Stimulated activated CD8-positive, alpha-beta memory T cell treated with anti-CD3 and anti-CD28 coated beads, Interleukin-12 subunit alpha, Interleukin-12 subunit beta, amount 100 ng/mL, for 24 hours (primary cell): ENCODE measurements around the gene CA5A.

Source experiments
- DNase-seq: peaks from one replicate; pipeline ENCODE4 v3.0.0-alpha.2; 2020; ENCODE audit errors: extremely low read depth

Gene CA5A

DNA sequence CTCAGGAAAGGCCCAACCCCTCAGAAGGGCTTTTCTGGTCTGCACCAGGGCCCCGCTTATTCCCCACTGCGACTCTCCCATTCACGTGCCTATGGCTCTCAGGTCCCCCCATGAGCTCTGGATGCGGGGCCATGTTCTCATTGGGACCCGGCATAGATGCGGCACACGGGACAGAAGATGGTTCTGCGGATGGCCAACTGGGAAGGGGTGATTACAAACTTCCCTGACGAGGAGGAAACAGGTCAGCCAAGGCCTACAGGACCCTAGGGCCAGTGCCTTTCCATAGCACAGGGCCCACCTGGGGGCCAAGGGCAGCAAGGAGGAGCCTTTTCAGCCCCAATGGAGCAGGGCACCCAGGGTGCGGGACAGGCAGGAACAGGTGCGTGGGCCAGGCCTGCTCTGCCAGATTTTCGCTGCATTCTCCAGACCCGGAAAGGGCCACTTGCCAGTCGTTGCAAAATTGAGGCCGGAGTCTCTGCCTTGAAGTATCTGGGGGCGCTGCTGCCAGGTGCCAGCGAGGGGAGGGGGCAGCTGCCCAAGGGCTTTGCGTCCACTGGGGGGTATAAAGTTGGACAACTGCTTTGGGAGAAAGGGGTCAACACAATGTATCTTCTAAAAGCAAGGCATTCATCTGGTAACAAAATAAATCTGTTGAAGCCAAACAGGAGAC is 87.5 kb downstream of the CA5A start:
- no peak for DNase-seq

DNA sequence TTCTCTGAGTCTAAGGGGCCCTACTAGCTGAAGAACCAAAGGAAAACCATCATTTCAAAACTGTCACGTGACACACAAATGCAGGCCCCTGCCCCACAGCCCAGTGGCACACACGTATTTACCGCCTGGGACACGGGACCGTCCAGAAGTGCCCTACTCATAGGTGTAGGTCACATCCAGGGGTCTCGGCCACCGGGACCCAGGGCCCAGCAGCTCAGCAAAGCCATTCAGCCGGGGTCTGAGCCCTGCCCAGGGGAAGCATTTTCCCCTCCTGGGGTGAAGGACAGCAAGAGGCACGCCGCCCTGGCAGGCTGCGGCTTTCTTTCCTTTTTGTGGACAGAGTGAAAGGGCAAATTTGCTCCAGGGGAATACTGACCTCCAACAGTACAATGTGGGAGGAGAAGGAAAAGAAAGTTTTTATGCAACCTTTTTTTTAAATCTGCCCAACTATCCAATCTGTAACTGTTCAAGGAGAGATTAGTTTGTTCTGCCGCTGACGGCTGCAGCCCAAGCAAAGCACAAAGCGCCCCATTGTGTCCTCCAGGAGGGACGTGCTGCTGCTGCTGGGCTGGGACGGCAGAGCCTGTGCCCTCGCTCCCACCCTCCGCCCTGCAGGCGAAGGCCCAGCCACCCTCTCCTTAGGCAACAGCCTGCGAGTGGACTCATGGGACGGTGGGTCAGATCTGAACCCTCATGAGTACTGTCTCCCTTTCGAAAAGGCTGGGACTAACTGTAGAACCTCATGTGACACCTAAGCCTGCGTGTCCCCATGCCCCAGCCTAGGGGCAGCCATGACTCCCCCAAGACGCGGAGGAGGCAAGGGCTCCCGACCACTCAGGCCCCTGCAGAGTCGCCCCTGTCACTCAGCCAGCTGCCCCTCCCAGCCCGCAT is 88.3 kb downstream of the CA5A start:
- no peak for DNase-seq

DNA sequence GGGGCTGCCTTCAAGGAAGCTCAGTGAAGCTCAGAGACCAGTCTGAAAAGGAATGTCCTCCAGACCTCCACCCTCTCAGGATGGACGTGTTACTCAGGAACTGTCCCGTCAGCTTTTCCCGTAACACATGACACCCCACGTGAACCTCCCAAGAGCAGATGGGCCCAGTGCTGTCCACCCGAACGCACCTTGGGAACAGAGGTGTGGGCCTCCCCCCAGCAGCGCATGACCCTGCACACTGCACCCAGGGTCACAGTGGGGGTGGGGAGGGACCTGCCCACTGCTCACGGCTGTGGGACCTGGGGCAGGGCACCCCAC is 88.9 kb downstream of the CA5A start:
- DNase-seq, result no peak

DNA sequence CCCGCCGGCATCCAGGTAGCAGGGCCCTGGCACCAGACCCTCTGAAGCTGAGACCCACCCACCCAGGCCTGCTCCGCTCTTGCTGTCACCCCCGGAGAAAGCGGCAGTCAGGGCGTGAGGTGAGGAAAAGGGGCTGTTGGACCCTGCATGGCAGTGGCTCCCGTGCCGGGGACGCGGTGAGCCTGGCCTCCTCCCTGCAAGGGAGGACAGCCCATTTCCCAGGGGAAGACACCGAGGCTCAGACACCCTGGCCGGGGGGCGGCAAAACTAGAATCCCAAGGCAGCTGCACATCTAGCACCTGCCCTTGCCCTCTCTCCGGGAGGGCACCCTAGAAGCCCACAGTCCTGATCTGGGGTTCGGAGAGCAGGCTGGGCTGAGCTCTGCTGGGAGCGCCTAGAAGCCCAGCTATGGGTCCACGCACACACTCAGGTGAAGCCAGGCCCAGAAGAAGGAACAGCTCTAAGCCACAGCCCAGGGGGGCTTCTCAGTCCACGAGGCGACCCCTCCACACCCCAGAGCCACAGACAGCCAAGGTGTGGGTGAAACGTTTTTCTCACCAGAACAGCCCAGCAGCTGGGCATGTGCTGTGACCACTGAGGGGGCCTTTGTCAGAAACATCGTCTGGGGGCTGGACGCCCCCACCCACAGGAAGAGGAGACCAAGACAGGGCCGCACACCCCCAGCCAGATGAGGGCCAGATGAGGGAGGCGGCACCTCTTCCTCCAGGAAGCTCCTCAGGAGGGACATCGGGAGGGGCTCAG is 89.4 kb downstream of the CA5A start:
- no peak for DNase-seq

DNA sequence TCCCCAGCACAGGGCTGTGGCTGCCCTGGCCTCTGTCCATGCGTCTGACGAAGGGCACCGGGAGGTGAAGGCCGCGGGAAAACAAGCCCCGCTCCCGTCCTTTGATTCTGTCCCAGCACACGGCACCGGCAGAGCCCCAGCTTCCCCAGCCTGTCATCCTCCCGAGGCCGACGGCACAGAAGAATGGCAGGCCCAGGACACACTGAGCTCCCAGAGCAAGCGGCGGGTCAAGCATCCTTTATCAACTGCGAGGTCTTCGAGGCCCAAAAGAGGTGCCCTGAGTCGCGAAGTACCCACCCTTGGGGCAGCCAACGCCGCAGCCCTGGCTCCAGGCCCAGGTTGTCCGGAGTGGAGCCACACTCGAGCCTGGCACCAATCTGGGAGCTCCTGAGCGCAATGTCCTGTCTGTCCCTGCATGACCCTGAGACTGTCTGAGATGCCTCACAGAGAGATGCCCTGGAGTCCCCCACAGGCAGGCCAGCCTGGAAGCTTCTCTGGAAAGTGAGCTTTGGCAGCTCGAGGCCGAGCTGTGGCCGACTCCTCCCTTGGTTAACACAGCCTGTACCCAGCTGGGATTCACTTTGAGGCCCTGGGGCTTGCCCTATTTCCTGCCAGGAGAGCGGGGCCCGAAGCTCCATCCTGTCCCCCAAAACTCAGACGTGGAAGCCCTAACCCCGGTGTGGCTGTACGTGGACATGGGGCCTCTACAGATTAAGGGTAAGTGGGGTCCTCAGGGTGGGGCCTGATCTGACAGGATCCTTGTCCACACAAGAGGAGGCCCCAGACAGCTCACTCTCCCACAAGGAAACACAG is 90.3 kb downstream of the CA5A start:
- no peak for DNase-seq

DNA sequence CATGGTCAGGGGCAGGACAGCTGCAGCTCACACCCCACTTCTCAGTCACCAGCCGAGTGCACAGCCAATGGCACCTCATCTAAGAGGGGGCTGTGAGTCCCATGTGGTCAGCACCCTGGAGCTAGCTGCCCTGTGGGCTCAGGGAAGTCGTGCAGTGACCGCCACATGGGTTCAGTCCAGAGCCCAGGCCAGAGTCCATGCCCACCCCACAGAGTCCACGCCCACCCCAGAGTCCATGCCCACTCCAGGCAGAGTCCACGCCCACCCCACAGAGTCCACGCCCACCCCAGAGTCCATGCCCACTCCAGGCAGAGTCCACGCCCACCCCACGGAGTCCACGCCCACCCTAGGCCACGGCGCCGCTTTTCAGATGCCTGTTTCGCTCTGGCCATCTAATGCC is 91.1 kb downstream of the CA5A start:
- DNase-seq, result no peak

DNA sequence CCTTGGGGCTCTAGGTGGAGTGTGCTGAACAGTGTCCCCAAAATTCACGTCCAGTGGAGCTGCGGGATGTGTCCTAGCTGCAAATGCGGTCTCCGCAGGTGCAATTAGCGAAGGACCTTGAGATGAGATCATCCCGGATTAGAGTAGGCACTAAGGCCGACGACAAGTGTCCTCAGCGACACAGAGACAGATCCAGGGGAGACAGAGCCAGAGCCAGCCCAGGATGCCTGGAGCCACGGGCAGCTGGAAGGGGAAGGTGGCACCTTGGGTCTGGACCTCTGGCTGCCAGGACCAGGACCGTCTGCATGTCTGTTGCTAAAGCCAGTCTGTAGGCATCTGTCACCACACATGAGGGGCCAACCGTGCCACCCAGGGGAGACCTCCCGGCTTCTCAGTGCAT is 91.5 kb downstream of the CA5A start:
- no peak for DNase-seq

DNA sequence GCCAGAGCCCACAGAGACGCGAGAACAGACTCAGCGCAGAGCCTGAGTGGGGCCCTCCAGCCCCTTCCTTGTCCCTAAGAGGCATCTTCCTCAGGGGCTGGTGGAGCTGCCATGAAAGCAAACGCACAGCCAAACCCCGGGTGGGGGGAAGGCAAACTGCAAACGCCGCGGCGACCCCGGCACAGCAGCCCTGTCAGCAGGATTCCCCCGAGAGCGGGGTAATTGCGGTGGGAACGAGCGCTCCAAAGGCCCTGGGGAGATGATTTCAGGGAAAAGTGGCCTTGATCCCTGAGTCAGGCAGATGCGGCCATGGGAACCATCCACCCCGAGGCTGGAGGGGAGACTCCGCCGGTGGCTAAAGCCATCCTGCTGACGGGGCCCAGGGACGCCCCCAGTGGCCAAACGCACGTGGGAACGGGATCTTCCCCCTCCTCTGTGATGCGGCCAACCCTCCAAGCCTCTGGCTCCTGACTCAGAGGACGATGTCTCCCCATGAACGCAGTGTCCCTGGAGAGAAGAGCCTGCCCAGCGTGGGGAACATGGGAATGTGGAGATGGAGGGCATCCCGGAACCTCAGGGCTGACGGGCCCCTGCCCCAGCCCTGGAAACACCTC is 92.1 kb downstream of the CA5A start:
- no peak for DNase-seq

DNA sequence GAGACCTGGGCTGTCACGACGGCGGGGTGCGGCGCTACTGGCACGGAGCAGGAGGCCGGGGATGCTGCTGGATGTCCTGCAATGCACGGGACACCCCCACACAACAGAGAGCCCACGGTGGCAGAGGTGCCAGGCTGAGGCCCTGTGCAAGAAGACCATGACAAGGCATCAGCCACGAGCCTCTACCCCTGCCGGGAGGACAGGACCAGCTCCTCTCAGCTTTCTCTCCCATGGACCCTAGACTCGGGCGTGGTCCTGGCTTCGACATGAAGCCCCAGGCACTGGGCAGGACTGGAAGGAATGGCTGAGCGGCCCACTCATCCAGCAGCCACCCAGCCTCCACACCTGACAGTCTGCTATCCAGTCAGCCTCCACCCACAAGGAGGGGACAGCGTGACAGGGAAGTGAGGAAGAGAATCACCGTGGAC is 92.6 kb downstream of the CA5A start:
- no peak for DNase-seq

DNA sequence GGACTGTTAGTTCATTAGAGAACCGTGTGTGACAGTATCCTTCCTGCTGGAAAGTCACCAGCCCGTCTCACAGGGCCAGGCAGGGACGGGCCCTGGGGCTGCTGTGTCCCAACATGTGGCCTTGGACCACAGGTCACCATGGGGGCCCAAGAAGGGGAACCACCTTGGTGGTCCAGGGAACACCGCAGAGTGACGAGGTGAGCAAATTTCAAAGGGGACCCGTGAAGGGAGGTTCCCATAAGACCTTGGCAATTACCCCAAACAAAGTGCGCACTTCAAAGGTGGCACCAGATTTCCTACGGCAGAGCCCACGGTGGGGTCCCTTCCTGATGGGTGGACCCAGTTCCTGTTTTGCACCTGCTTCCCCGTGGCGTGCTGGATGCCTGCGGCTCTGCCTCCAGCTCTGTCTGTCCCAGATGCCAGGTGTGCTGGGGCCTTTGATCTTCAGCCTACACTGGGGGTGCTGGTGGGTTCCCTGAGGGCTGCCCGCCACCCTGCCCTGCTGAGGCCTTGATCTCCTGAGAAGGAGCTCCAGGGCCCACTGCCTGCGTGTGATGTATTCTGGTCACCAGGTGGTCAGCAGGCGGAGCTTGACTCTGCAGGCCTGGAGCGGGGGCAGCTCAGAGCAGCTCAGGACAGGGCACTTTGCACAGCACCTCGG is 94.0 kb downstream of the CA5A start:
- no peak for DNase-seq

DNA sequence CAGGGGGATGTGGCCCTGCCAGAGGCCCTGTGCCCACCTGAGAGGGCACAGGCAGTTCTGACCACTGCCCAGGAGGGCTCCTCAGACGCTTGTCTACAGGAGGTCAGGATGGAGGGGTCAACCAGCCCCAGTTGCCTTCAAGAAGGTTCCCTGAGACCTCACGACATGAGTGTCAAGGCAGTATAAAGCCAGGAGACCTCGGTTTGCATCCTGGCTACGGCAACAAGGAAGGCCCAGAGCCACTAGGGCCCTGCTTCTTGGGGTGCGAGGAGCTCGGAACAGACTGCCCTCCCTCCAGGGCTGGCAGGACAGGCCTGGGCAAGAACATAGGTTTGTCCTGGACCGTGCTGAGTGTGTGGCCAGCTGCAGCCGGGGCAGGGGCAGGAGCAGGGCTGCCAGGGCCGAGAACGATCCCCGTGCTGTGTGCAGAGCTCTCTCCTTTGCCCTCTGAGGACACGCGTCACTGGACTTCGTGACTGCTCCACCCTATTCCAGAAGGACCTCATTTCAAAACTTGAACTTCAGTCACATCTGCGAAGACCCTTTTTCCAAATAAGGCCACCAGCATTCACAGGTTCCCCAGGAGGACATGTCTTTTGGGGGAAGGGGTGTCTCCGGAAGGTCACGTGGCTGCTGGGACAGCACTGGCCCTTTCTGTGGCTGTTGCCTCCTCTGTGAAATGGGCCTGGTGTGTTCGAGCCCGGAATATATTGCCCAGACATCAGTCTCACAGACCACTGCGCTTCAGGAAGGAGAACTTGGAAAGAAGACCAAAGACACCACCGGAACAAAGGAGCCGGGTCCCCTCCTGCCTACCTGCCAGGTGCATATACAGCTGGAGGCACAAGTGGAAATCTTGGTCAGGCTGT is 94.8 kb downstream of the CA5A start:
- no peak for DNase-seq

DNA sequence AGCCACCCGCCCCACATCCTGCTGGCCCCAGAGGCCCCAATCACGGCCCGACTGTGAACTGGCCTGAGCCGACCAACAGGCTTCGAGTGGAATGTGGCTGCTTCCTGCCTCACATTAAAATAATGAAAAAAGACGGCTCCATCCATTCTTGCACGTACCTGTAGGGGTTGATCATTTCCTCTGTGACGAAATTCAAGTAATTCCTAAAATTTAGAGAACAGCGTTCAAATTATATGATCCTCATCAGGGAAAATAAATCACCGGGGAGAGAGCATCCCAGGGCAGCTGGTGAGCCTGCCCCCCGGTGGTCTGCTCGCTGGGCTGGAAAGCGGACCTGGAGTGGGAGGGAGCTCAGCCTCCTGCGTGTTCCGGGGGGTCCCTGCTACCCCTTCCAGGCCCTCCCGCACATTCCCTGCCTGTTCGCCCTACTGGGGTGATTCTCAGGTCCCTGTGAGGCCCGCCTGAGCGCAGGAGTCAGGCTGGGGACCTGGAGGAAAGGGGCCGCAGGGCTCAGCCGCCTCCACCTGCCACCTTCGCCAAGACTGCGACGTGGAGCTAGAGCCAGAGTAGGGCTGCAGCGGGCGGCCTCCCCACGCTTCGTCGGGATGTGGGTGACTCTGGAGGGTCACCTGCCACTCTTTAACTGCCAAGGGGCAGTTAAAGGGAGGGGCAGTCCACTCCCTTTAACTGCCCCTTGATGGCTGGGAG is 95.9 kb downstream of the CA5A start:
- DNase-seq, result no peak

DNA sequence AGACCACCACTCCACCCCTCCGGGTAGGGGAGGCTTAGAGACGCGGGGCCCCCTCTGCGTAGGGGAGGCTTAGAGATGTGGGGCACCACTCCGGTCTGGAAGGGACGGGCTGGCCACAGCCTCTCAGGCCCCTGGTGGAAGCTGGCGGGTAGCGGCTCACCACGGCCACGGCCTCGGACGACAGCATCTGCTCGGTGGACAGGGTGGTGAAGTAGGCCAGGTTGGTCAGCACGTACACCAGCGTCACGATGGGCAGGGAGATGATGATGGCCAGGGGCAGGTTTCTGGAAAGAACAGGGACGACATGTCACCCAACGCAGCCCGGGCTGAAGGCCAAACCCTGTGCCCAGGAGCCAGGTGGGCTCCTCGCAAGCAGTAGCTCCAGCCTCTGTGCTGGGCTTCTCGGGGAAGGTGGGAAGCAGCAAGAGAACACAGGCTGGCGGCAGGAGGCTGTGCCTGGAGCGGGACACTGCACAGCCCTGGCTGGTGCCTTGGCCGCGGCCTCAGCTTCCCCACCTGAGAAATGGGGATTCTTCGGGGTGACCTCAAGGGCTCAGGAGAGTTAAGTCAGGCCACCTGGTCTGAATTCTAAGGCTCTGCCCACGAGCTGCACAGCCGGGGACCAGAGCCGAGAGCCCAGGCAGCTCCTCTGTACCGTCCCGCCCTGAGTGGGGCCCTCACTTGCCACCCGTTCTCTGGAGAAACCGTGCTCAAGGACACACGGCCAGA is 96.6 kb downstream of the CA5A start:
- no peak for DNase-seq

DNA sequence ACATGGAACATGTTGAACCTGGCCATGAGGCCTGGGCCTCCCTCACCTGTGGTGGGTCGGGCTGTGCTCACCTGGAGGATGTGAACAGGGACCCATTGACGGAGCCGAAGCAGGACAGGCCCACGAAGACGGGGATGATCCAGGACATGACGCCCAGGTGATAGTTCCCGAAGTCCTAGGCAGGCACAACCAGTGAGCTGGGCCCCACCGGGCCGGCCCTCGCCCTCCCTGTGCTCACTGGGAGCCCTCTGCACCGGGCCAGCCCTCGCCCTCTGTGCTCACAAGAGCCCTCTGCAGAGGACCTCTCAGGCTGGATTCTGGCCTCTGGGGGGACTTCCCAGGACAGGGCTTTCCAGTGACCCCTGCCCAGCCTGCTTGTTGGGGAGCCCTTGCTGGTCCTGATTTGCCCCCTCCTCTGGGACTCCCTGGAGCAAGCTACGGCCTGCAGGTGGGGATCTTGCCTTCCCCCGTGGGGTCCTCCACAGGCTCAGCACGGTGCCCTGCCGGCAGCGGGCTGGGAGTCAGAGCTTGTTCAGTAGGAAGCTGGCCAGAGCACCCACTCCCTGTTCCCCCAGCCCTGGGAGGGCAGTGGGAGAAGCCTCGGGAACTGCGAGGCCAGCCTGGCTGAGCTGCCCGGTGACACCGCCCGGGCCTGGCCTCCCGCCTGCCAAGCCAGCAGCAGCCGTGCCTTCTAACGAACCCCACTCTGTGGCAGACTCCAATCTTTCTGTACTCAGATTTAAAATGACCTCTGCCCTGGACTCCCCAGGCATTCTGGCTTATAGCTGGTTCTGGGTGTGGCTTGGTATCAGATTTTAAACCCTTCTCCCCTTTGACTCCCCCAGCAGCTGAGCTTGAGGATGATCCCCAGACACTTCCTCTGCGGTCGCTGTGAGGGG is 97.4 kb downstream of the CA5A start:
- no peak for DNase-seq
